Calu3 (cell line): Measurements from ENCODE around the gene SGCA. TPM values are rescaled to one million over a fixed set of nuclear protein-coding genes. Genes with fewer than 3 reads are reported as not detected.

Source experiments
- BruUV-seq: library from RNA; stranded (reverse); fragments of 400-500 nt; replicated peaks from 2 replicates; lab custom pipeline; 2021; lab: Mats Ljungman, UMichigan
- CTCF ChIA-PET: fragments of 300-600 bp; sonication (Branson Sonifier 250); formaldehyde crosslinking; loops from one replicate; lab custom pipeline; 2022; ENCODE audit warnings: antibody characterized with exemption; lab: Charles Lee
- DNase-seq: peaks from one replicate; pipeline ENCODE4 v3.0.0; 2022
- H3K27ac Mint-ChIP-seq: one replicate; pipeline ENCODE4 v1.8.0; 2022; ENCODE audit warnings: mixed read lengths; ENCODE audit not compliant: unreplicated experiment
- H3K27me3 Mint-ChIP-seq: one replicate; pipeline ENCODE4 v1.8.0; 2022; ENCODE audit warnings: mixed read lengths; ENCODE audit not compliant: unreplicated experiment
- H3K36me3 Mint-ChIP-seq: one replicate; pipeline ENCODE4 v1.8.0; 2022; ENCODE audit warnings: mild to moderate bottlenecking, moderate library complexity, mixed read lengths; ENCODE audit not compliant: insufficient read depth, unreplicated experiment
- H3K4me1 Mint-ChIP-seq: one replicate; pipeline ENCODE4 v1.8.0; 2022; ENCODE audit warnings: mild to moderate bottlenecking, low read depth, mixed read lengths; ENCODE audit not compliant: unreplicated experiment
- H3K4me3 Mint-ChIP-seq: one replicate; pipeline ENCODE4 v1.8.0; 2022; ENCODE audit warnings: mild to moderate bottlenecking, low read depth, moderate library complexity, mixed read lengths; ENCODE audit not compliant: unreplicated experiment
- H3K9me3 Mint-ChIP-seq: one replicate; pipeline ENCODE4 v1.8.0; 2022; ENCODE audit warnings: low read depth, mixed read lengths; ENCODE audit not compliant: unreplicated experiment
- intact Hi-C: fragments of 100-400 bp; cut with micrococcal nuclease; formaldehyde crosslinking; loops from one replicate; pipeline ENCODE4 v1.10.0; 2022; ENCODE audit not compliant: unreplicated experiment
- total RNA-seq: library from RNA; stranded (reverse); gene quantifications from 2 replicates; pipeline ENCODE4 v1.2.3, GENCODE V29; 2022
- TF ChIP-seq, protein P1 (sequence below): fragments of 200-600 bp; IDR thresholded peaks from one replicate; pipeline ENCODE4 v1.8.0; 2022; ENCODE audit warnings: antibody characterized with exemption; ENCODE audit not compliant: unreplicated experiment

Gene SGCA
- total RNA-seq, 1 experiment from 2014 or later = not detected

DNA sequence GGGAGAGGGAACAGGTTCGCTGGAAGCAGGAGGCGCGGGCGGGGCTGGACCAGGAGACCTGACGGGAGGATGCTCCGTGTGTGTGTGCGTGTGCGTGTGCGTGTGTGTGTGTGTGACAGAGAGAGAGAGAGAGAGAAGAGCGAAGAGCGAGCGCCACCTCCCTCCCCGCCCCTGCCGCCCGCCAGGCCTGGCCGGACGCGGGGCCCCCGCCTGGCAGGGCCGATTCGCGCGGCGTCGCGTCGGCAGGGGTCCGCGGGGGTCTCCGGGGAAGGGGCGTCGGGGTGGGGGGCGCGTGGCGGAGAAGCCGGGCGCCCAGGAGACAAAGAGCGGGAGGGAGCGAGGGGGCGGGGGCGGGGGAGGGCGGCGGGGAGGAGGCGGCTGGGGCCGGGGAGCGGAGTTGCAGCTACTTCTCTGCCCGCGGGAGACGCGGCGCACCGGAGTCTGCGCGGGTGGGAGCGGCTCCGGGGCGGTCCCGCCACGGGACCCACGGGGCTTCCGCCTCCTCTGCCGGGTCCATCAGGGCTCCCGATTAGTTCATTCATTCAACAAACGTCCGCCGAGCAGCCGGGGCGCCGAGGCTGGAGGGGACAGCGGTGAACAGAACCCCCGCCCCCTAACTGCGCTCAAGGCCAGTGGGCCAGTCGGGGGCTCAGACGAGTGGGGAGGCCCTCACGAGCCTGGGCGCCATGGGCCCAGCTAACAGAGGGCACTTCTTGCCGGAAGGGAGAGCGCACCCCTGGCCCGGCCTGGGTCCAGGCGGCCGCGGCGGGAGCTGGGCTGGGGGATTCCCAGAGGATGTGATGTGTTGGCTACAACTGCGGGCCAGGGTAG lies 35.9 kb upstream of the SGCA start, which contains the start of gene SAMD14:
SAMD14 (minus strand) TSS at position 433 of the 831 bp plus-strand sequence. CDS start 5,201 bp downstream, outside the sequence.
- CTCF ChIA-PET = interaction anchor here (1.1 to 1.2 kb wide), 2 partner anchors 13 to 39 kb away, joined by 3 to 4 read pairs; no protein-coding TSS in a partner anchor
- peak; percentile 35 for DNase-seq
- H3K9me3 Mint-ChIP-seq = no peaks in the 10 kb centered on the region
- BruUV-seq = no TSS peak
- TF ChIP-seq, protein P1, sequence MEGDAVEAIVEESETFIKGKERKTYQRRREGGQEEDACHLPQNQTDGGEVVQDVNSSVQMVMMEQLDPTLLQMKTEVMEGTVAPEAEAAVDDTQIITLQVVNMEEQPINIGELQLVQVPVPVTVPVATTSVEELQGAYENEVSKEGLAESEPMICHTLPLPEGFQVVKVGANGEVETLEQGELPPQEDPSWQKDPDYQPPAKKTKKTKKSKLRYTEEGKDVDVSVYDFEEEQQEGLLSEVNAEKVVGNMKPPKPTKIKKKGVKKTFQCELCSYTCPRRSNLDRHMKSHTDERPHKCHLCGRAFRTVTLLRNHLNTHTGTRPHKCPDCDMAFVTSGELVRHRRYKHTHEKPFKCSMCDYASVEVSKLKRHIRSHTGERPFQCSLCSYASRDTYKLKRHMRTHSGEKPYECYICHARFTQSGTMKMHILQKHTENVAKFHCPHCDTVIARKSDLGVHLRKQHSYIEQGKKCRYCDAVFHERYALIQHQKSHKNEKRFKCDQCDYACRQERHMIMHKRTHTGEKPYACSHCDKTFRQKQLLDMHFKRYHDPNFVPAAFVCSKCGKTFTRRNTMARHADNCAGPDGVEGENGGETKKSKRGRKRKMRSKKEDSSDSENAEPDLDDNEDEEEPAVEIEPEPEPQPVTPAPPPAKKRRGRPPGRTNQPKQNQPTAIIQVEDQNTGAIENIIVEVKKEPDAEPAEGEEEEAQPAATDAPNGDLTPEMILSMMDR = no peak
- peaks cover 17% of the 10 kb centered on the region for H3K36me3 Mint-ChIP-seq
- H3K27ac Mint-ChIP-seq = peak within 1 kb of the TSS; percentile 39
- intact Hi-C loops = no loop called here
- H3K27me3 Mint-ChIP-seq = peaks cover 61% of the 10 kb centered on the region
- peak within 1 kb of the TSS; percentile 57 for H3K4me3 Mint-ChIP-seq
- H3K4me1 Mint-ChIP-seq = peaks cover 23% of the 10 kb centered on the region

DNA sequence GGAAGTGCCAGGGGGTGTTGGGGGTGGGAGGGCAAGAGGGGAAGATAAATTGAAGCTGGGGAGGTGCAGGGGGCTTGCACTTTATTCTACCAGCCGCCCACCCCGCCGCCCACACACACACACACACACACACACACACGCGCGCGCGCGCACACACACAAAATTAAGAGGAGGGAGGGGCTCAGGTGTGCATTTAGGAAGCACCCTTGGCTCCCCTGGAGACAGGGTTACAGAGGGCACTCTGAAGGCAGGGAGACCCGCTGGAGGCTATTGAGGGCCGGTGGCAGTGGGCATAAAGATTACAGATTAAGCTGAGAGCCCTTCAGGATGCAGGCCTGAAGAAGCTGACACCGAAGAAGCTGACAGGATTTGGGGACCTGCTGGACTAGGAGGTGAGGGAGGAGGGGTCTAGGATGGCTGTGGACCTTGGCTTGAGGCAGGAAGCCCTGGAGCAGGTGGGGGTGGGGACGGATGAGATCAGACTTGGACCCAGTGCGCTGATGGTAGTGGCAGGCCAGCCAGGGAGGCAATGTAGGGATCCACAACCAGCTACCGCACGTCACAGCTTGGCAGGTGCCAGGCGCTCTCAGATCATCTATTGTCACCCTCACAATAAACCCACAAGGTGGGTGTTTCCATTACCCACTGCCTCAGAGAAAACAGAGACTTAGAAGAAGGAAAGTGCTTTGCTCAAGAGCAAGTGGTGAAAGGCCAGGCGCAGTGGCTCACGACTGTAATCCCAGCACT lies 35.1 kb upstream of the SGCA start:
- intact Hi-C loops = no loop called here
- H3K27me3 Mint-ChIP-seq = peaks cover 53% of the 10 kb centered on the region
- H3K36me3 Mint-ChIP-seq = peaks cover 23% of the 10 kb centered on the region
- peak overlapping the region; percentile 57 for H3K4me3 Mint-ChIP-seq
- peak overlapping the region; percentile 39 for H3K27ac Mint-ChIP-seq
- TF ChIP-seq, protein P1 = no peak
- no peak for DNase-seq
- H3K4me1 Mint-ChIP-seq = peaks cover 29% of the 10 kb centered on the region
- CTCF ChIA-PET = interaction anchor here (1.1 to 1.2 kb wide), 2 partner anchors 13 to 39 kb away, joined by 3 to 4 read pairs; no protein-coding TSS in a partner anchor
- H3K9me3 Mint-ChIP-seq = no peaks in the 10 kb centered on the region
- no TSS peak for BruUV-seq

DNA sequence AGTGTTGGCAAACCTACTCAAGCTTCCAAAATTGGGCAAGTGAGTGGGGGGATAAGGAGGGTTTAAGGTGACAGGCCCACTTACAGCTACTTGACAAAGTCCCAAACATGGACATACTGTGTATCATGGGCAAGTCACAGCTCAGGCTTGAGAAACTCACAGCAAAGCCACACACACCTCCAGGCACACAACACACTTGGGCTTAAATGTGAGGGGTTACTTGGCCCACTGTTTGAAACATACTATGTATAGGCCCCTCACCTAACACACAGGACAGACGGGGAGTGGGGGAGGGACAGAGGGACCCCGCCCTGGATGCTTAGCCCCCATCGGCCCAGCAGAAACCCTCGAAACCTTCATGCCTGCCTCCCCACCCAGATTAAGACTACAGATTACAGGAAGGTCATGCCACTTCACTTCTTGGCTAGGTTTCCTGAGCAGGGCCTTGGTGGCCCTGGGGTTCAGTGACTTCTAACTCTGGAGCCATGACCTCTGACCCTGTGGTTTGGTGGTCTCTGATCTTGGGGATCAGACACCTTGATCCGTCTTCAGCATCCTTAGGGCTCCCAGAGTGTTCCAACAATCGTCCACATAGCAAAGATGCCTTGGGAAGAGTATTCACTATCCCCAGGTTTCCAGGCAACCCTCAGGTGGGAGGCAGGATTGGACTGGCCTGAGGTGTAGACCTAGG lies 33.6 kb upstream of the SGCA start:
- H3K36me3 Mint-ChIP-seq = peaks cover 33% of the 10 kb centered on the region
- H3K27me3 Mint-ChIP-seq = peaks cover 47% of the 10 kb centered on the region
- DNase-seq = no peak
- TF ChIP-seq, protein P1 = no peak
- no peak overlapping the region for H3K4me3 Mint-ChIP-seq
- intact Hi-C loops = no loop called here
- no TSS peak for BruUV-seq
- H3K9me3 Mint-ChIP-seq = no peaks in the 10 kb centered on the region
- CTCF ChIA-PET = interaction anchor here (0.7 to 1.2 kb wide), 3 partner anchors 11 to 15 kb away, joined by 3 to 11 read pairs (median 4); no protein-coding TSS in a partner anchor
- H3K27ac Mint-ChIP-seq = no peak overlapping the region
- H3K4me1 Mint-ChIP-seq = peaks cover 31% of the 10 kb centered on the region
